IMR-90 (cell line): ENCODE results near the gene CPTP. TPM values are rescaled to one million over a fixed set of nuclear protein-coding genes. Genes with fewer than 3 reads are reported as not detected.

Experiments
- ATAC-seq: fragments of 200-7000 bp; cut with Tn5 transposase; 2 replicates; pipeline ENCODE4 v1.9.1; 2020; ENCODE audit warnings: low read depth, mild to moderate bottlenecking, moderate library complexity
- BruUV-seq: library from RNA; stranded (reverse); fragments of 400-500 nt; replicated peaks from 2 replicates; lab custom pipeline; 2021; lab: Mats Ljungman, UMichigan
- CTCF ChIA-PET: fragments of 300-600 bp; formaldehyde crosslinking; extraction: SDS; loops from one replicate; lab custom pipeline; 2021; ENCODE audit warnings: antibody characterized with exemption; lab: Yijun Ruan, JAX
- POLR2A ChIA-PET: fragments of 300-600 bp; sonication (Branson Sonifier 250); formaldehyde crosslinking; loops from one replicate; lab custom pipeline; 2022; ENCODE audit warnings: antibody characterized with exemption; ENCODE audit not compliant: unreplicated experiment; lab: Charles Lee
- DNase-seq: peaks from one replicate; pipeline ENCODE4 v3.0.0; 2013
- H2AFZ ChIP-seq: replicated peaks from 2 replicates; pipeline ENCODE3; 2013; ENCODE audit warnings: low read length, mild to moderate bottlenecking; ENCODE audit not compliant: poor library complexity
- H2AK5ac ChIP-seq: 2 replicates; pipeline ENCODE4 v1.6.1; 2013; ENCODE audit warnings: low read depth, low read length, inconsistent platforms
- H2AK9ac ChIP-seq: replicated peaks from 2 replicates; pipeline ENCODE3; 2013; ENCODE audit warnings: mild to moderate bottlenecking, low read depth, low read length, moderate library complexity; ENCODE audit not compliant: poor library complexity
- H2BK120ac ChIP-seq: 2 replicates; pipeline ENCODE4 v1.6.1; 2013; ENCODE audit warnings: low read depth, low read length, inconsistent platforms
- H2BK15ac ChIP-seq: 3 replicates; pipeline ENCODE4 v1.6.1; 2013; ENCODE audit warnings: low read depth, low read length, inconsistent platforms
- H2BK20ac ChIP-seq: 2 replicates; pipeline ENCODE4 v1.6.1; 2013; ENCODE audit warnings: low read depth, mild to moderate bottlenecking, inconsistent platforms, low read length, moderate library complexity
- H2BK5ac ChIP-seq: 2 replicates; pipeline ENCODE4 v1.6.1; 2013; ENCODE audit warnings: mild to moderate bottlenecking, low read depth, low read length, inconsistent platforms; ENCODE audit not compliant: poor library complexity, severe bottlenecking
- H3K14ac ChIP-seq: replicated peaks from 2 replicates; pipeline ENCODE4 v1.6.1; 2013; ENCODE audit warnings: low read depth, low read length, inconsistent platforms
- H3K18ac ChIP-seq: 2 replicates; pipeline ENCODE4 v1.6.1; 2013; ENCODE audit warnings: low read depth, low read length, control low read depth
- H3K23ac ChIP-seq: 2 replicates; pipeline ENCODE4 v1.6.1; 2013; ENCODE audit warnings: low read depth, low read length, inconsistent platforms
- H3K27ac ChIP-seq: 2 replicates; pipeline ENCODE4 v1.5.1; 2013; ENCODE audit warnings: mild to moderate bottlenecking, control low read depth, low read length; ENCODE audit not compliant: insufficient read depth
- H3K27me3 ChIP-seq: 2 replicates; pipeline ENCODE4 v1.6.1; 2013; ENCODE audit warnings: low read length; ENCODE audit not compliant: control insufficient read depth, insufficient read depth
- H3K36me3 ChIP-seq: 2 replicates; pipeline ENCODE4 v1.6.1; 2013; ENCODE audit warnings: low read length, mixed read lengths; ENCODE audit not compliant: control insufficient read depth, insufficient read depth
- H3K4ac ChIP-seq: 2 replicates; pipeline ENCODE4 v1.6.1; 2013; ENCODE audit warnings: low read depth, low read length, inconsistent platforms
- H3K4me1 ChIP-seq: 2 replicates; pipeline ENCODE4 v1.6.1; 2013; ENCODE audit warnings: low read length, mixed read lengths; ENCODE audit not compliant: control insufficient read depth, insufficient read depth
- H3K4me2 ChIP-seq: 2 replicates; pipeline ENCODE4 v1.6.1; 2013; ENCODE audit warnings: low read depth, mild to moderate bottlenecking, control low read depth, low read length, moderate library complexity
- H3K4me3 ChIP-seq: 2 replicates; pipeline ENCODE4 v1.5.1; 2013; ENCODE audit warnings: low read depth, mild to moderate bottlenecking, control low read depth, low read length, moderate library complexity; ENCODE audit not compliant: insufficient read depth
- H3K56ac ChIP-seq: 2 replicates; pipeline ENCODE4 v1.6.1; 2013; ENCODE audit warnings: low read length, inconsistent platforms; ENCODE audit not compliant: insufficient read depth; ENCODE audit errors: extremely low read depth
- H3K79me1 ChIP-seq, 2 experiments: 2 replicates each; pipeline ENCODE4 v1.6.1; 2013; ENCODE audit warnings: low read length in 2 of 2, inconsistent platforms in 1 of 2, low read depth in 1 of 2
- H3K9ac ChIP-seq: 2 replicates; pipeline ENCODE4 v1.6.1; 2013; ENCODE audit warnings: low read depth, low read length, control low read depth
- H3K9me1 ChIP-seq: 2 replicates; pipeline ENCODE4 v1.6.1; 2013; ENCODE audit warnings: low read length, inconsistent platforms; ENCODE audit not compliant: insufficient read depth
- H3K9me3 ChIP-seq: 2 replicates; pipeline ENCODE4 v1.6.1; 2013; ENCODE audit warnings: low read length; ENCODE audit not compliant: control insufficient read depth, insufficient read depth
- H4K20me1 ChIP-seq: 2 replicates; pipeline ENCODE4 v1.6.1; 2013; ENCODE audit warnings: low read length, inconsistent platforms; ENCODE audit not compliant: insufficient read depth
- H4K5ac ChIP-seq: 2 replicates; pipeline ENCODE4 v1.6.1; 2013; ENCODE audit warnings: mild to moderate bottlenecking, low read depth, low read length, control low read depth
- H4K8ac ChIP-seq, 2 experiments: 2 replicates each; pipeline ENCODE4 v1.6.1; 2013; ENCODE audit warnings: low read depth in 2 of 2, low read length in 2 of 2, control low read depth in 1 of 2, inconsistent platforms in 1 of 2
- H4K91ac ChIP-seq: 2 replicates; pipeline ENCODE4 v1.6.1; 2013; ENCODE audit warnings: low read depth, low read length, inconsistent platforms; ENCODE audit not compliant: insufficient read depth
- CTCF ChIP-seq: conservative IDR thresholded peaks from 2 replicates; pipeline ENCODE4 v1.5.1; 2012; ENCODE audit warnings: mild to moderate bottlenecking, low read depth, low read length, improper control_type of control experiment
- MAZ ChIP-seq: IDR thresholded peaks from 2 replicates; pipeline ENCODE4 v1.6.1; 2012; ENCODE audit warnings: low read depth, mild to moderate bottlenecking, low read length, improper control_type of control experiment, moderate library complexity, borderline replicate concordance
- POLR2A ChIP-seq: IDR thresholded peaks from 2 replicates; pipeline ENCODE4 v1.6.1; 2012; ENCODE audit warnings: mild to moderate bottlenecking, low read depth, low read length
- WGBS, 2 experiments: methylation state at CpG; one replicate each; pipeline versions ENCODE4 v1.1.5 to v1.1.7; 2013; ENCODE audit warnings: missing lambda C conversion rate in 2 of 2; ENCODE audit not compliant: insufficient read length in 1 of 2; ENCODE audit errors: extremely low coverage in 2 of 2; 5-methylcytosine and 5-hydroxymethylcytosine counted together
- dilution Hi-C: fragments of 300-500 bp; cut with HindIII; formaldehyde crosslinking; loops from one replicate; pipeline ENCODE4 v1.14.3; 2018; ENCODE audit warnings: low sequenced_read_pairs; ENCODE audit not compliant: unreplicated experiment
- in situ Hi-C: fragments of 300-500 bp; cut with MboI; formaldehyde crosslinking; loops from 3 replicates; pipeline ENCODE4 v1.14.3; 2019; ENCODE audit warnings: low sequenced_read_pairs, inconsistent platforms, mixed read lengths
- intact Hi-C: fragments of 100-400 bp; cut with micrococcal nuclease; formaldehyde crosslinking; loops from 2 replicates; pipeline ENCODE4 v1.10.0; 2022
- polyA plus RNA-seq, 3 experiments: library from polyadenylated mRNA; depleted of rRNA; stranded (reverse); fragments of >200 nt; gene quantifications; 2 replicates each; pipeline ENCODE4 v1.2.3, GENCODE V29; 2012; ENCODE audit warnings: low replicate concordance in 1 of 3
- total RNA-seq: library from RNA; depleted of rRNA; stranded (reverse); fragments of >200 nt; gene quantifications from 2 replicates; pipeline ENCODE4 v1.2.3, GENCODE V29; 2012

Gene CPTP
- total and polyA plus RNA-seq, 2 of the 4 experiments (the other 2 are of a cell fraction) = 2.7 to 12.1 TPM

GRCh38 chr1:1298861-1299685 is 25.5 kb upstream of the CPTP start (continued):
- no peak for TF ChIP-seq MAZ

GRCh38 chr1:1299686-1300351 is 24.8 kb upstream of the CPTP start:
- intact Hi-C loops = no loop called here

More at GRCh38 chr1:1299686-1300351, 24.8 kb upstream of the CPTP start:
- WGBS, 2 experiments = 90% methylated on average over 4 of the region's 22 CpGs; no CpG with 5 or more reads in 1 of the 2 experiments
- in situ Hi-C loops = no loop called here
- Histone ChIP-seq H3K4me3 (no peak overlapping the region), H2AK5ac (no peak overlapping the region), H3K4ac (no peak overlapping the region), H3K9ac (no peak overlapping the region), H2BK120ac (no peak overlapping the region), H2BK20ac (no peak overlapping the region), H3K23ac (no peak overlapping the region), H2AFZ (no peak overlapping the region), H3K79me1 (peaks cover 3 to 30% of the 10 kb centered on the region in 2 experiments; a peak in 3 of 4 replicates), H4K5ac (no peak overlapping the region), H3K27me3 (no peaks in the 10 kb centered on the region), H2BK5ac (no peak overlapping the region), H4K20me1 (peaks cover 33% of the 10 kb centered on the region), H2BK15ac (no peak overlapping the region), H4K91ac (no peak overlapping the region), H3K36me3 (peaks cover 29% of the 10 kb centered on the region), H3K9me1 (no peaks in the 10 kb centered on the region), H2AK9ac (no peak overlapping the region), H3K14ac (no peak overlapping the region), H3K18ac (no peak overlapping the region), H3K4me1 (peaks cover 6% of the 10 kb centered on the region), H3K9me3 (no peaks in the 10 kb centered on the region), H3K27ac (no peak overlapping the region), H4K8ac (no peak overlapping the region), H3K56ac (no peak overlapping the region), H3K4me2 (no peak overlapping the region)
- POLR2A ChIA-PET = interaction anchor here (0.6 kb wide), 1 partner anchor 10 kb away, joined by 4 read pairs; no protein-coding TSS in a partner anchor
- no peak for DNase-seq
- dilution Hi-C loops = no loop called here
- ATAC-seq = no peak
- TF ChIP-seq POLR2A = no peak
- peak; percentile 13; the same call in 1 of the 2 replicates for TF ChIP-seq CTCF
- BruUV-seq = no TSS peak
- CTCF ChIA-PET = interaction anchor here (0.6 kb wide), 1 partner anchor 287 kb away, joined by 4 read pairs; no protein-coding TSS in a partner anchor
